K562 (cell line): Measurements from ENCODE around the gene MKNK1. TPM values are rescaled to one million over a fixed set of nuclear protein-coding genes. Genes with fewer than 3 reads are reported as not detected.

ENCODE experiments used
- polyA plus RNA-seq, 8 experiments: library from polyadenylated mRNA; depleted of rRNA in 4 of 8; stranded (reverse) in 5 of 8; unstranded in 3 of 8; fragments of >200 nt; fragmentation: Nextera tagmentation in 2 of 8; fragmentation: Illumina TruSeq in 1 of 8; extraction: Ambion mirVana in 2 of 8; extraction: Trizol in 1 of 8; gene quantifications; 2 replicates each; pipeline versions ENCODE4 v1.2.1 to v1.2.3, GENCODE V29; 2011 to 2014; ENCODE audit warnings: inconsistent platforms in 1 of 8, missing spikeins in 1 of 8
- total RNA-seq, 7 experiments: library from RNA; depleted of rRNA in 6 of 7; stranded (reverse); fragments of >200 nt in 6 of 7; fragmentation: Illumina TruSeq in 2 of 7; extraction: Trizol in 2 of 7; gene quantifications; 2 replicates each; pipeline versions ENCODE4 v1.2.1 to v1.2.3, GENCODE V29; 2011 to 2021; ENCODE audit warnings: low replicate concordance in 1 of 7

The MKNK1 gene
- total and polyA plus RNA-seq, 9 of the 15 experiments (the other 6 are each of a cell fraction or from before 2014, with no cell fraction given), result 27.7 to 51.3 (median 43.7) TPM

Other genes starting within 250 kb of the MKNK1 start
Only the 7 nearest of the 8 such genes appear.
- gene DMBX1, start 114.4 kb downstream of the MKNK1 start, total RNA-seq (2014; rRNA removed), result 0.86 and 1.2 TPM in 2 replicates
- gene DMBX1, start 114.4 kb downstream of the MKNK1 start, total RNA-seq (2014; rRNA removed; fragmentation: Illumina TruSeq; extraction: Trizol), result 0.55 and 0.64 TPM in 2 replicates
- gene DMBX1, start 114.4 kb downstream of the MKNK1 start, total RNA-seq (2015; rRNA removed; fragmentation: Illumina TruSeq; extraction: Trizol), result 0.79 and 1.0 TPM in 2 replicates
- gene DMBX1, start 114.4 kb downstream of the MKNK1 start, total RNA-seq (2021), result 2.5 and 3.8 TPM in 2 replicates
- 4.3 and 10.7 TPM in 2 replicates for gene DMBX1, start 114.4 kb downstream of the MKNK1 start, polyA plus RNA-seq (2011; rRNA removed)
- 1.6 and 2.4 TPM in 2 replicates for gene DMBX1, start 114.4 kb downstream of the MKNK1 start, polyA plus RNA-seq (2014; fragmentation: Illumina TruSeq; extraction: Trizol)
- gene DMBX1, start 114.4 kb downstream of the MKNK1 start, polyA plus RNA-seq (2014; fragmentation: Nextera tagmentation; extraction: Ambion mirVana), result under 1 TPM; 0.25 to 0.37 TPM
- 2.3 and 3.4 TPM in 2 replicates for gene DMBX1, start 114.4 kb downstream of the MKNK1 start, polyA plus RNA-seq (2014; rRNA removed)
- not detected in 2 replicates for gene KNCN, start 52.6 kb downstream of the MKNK1 start, total RNA-seq (2014; rRNA removed)
- not detected in 2 replicates for gene KNCN, start 52.6 kb downstream of the MKNK1 start, total RNA-seq (2014; rRNA removed; fragmentation: Illumina TruSeq; extraction: Trizol)
- not detected in 2 replicates for gene KNCN, start 52.6 kb downstream of the MKNK1 start, total RNA-seq (2015; rRNA removed; fragmentation: Illumina TruSeq; extraction: Trizol)
- not detected in 2 replicates for gene KNCN, start 52.6 kb downstream of the MKNK1 start, total RNA-seq (2021)
- gene KNCN, start 52.6 kb downstream of the MKNK1 start, polyA plus RNA-seq (2011; rRNA removed), result not detected in 2 replicates
- gene KNCN, start 52.6 kb downstream of the MKNK1 start, polyA plus RNA-seq (2014; fragmentation: Illumina TruSeq; extraction: Trizol), result not detected in 2 replicates
- not detected for gene KNCN, start 52.6 kb downstream of the MKNK1 start, polyA plus RNA-seq (2014; fragmentation: Nextera tagmentation; extraction: Ambion mirVana)
- not detected in 2 replicates for gene KNCN, start 52.6 kb downstream of the MKNK1 start, polyA plus RNA-seq (2014; rRNA removed)
- 3.6 and 3.7 TPM in 2 replicates for gene MOB3C, start 12.5 kb upstream of the MKNK1 start, total RNA-seq (2014; rRNA removed)
- 3.5 and 3.9 TPM in 2 replicates for gene MOB3C, start 12.5 kb upstream of the MKNK1 start, total RNA-seq (2014; rRNA removed; fragmentation: Illumina TruSeq; extraction: Trizol)
- 3.5 and 3.6 TPM in 2 replicates for gene MOB3C, start 12.5 kb upstream of the MKNK1 start, total RNA-seq (2015; rRNA removed; fragmentation: Illumina TruSeq; extraction: Trizol)
- 5.1 and 5.2 TPM in 2 replicates for gene MOB3C, start 12.5 kb upstream of the MKNK1 start, total RNA-seq (2021)
- gene MOB3C, start 12.5 kb upstream of the MKNK1 start, polyA plus RNA-seq (2011; rRNA removed), result 6.2 and 7.5 TPM in 2 replicates
- gene MOB3C, start 12.5 kb upstream of the MKNK1 start, polyA plus RNA-seq (2014; fragmentation: Illumina TruSeq; extraction: Trizol), result 4.4 and 4.9 TPM in 2 replicates
- 1 to 10 TPM; 1.0 to 1.1 TPM for gene MOB3C, start 12.5 kb upstream of the MKNK1 start, polyA plus RNA-seq (2014; fragmentation: Nextera tagmentation; extraction: Ambion mirVana)
- gene MOB3C, start 12.5 kb upstream of the MKNK1 start, polyA plus RNA-seq (2014; rRNA removed), result 3.4 and 4.1 TPM in 2 replicates
- 23.4 and 26.5 TPM in 2 replicates for gene ATPAF1, start 64.1 kb upstream of the MKNK1 start, total RNA-seq (2014; rRNA removed)
- 27.4 and 33.7 TPM in 2 replicates for gene ATPAF1, start 64.1 kb upstream of the MKNK1 start, total RNA-seq (2014; rRNA removed; fragmentation: Illumina TruSeq; extraction: Trizol)
- 27.0 and 28.4 TPM in 2 replicates for gene ATPAF1, start 64.1 kb upstream of the MKNK1 start, total RNA-seq (2015; rRNA removed; fragmentation: Illumina TruSeq; extraction: Trizol)
- gene ATPAF1, start 64.1 kb upstream of the MKNK1 start, total RNA-seq (2021), result 24.2 and 27.3 TPM in 2 replicates
- 50.1 and 56.2 TPM in 2 replicates for gene ATPAF1, start 64.1 kb upstream of the MKNK1 start, polyA plus RNA-seq (2011; rRNA removed)
- 37.9 and 44.9 TPM in 2 replicates for gene ATPAF1, start 64.1 kb upstream of the MKNK1 start, polyA plus RNA-seq (2014; fragmentation: Illumina TruSeq; extraction: Trizol)
- gene ATPAF1, start 64.1 kb upstream of the MKNK1 start, polyA plus RNA-seq (2014; fragmentation: Nextera tagmentation; extraction: Ambion mirVana), result 1 to 10 TPM; 6.3 to 9.2 TPM
- 35.6 and 36.8 TPM in 2 replicates for gene ATPAF1, start 64.1 kb upstream of the MKNK1 start, polyA plus RNA-seq (2014; rRNA removed)
- not detected in 2 replicates for gene TEX38, start 67.6 kb upstream of the MKNK1 start, total RNA-seq (2014; rRNA removed)
- not detected in 2 replicates for gene TEX38, start 67.6 kb upstream of the MKNK1 start, total RNA-seq (2014; rRNA removed; fragmentation: Illumina TruSeq; extraction: Trizol)
- gene TEX38, start 67.6 kb upstream of the MKNK1 start, total RNA-seq (2015; rRNA removed; fragmentation: Illumina TruSeq; extraction: Trizol), result not detected in 2 replicates
- not detected in 2 replicates for gene TEX38, start 67.6 kb upstream of the MKNK1 start, total RNA-seq (2021)
- not detected in 2 replicates for gene TEX38, start 67.6 kb upstream of the MKNK1 start, polyA plus RNA-seq (2011; rRNA removed)
- gene TEX38, start 67.6 kb upstream of the MKNK1 start, polyA plus RNA-seq (2014; fragmentation: Illumina TruSeq; extraction: Trizol), result not detected in 2 replicates
- not detected for gene TEX38, start 67.6 kb upstream of the MKNK1 start, polyA plus RNA-seq (2014; fragmentation: Nextera tagmentation; extraction: Ambion mirVana)
- not detected in 2 replicates for gene TEX38, start 67.6 kb upstream of the MKNK1 start, polyA plus RNA-seq (2014; rRNA removed)
- gene EFCAB14, start 114.8 kb upstream of the MKNK1 start, total RNA-seq (2014; rRNA removed), result 27.6 and 30.3 TPM in 2 replicates
- 39.7 and 42.8 TPM in 2 replicates for gene EFCAB14, start 114.8 kb upstream of the MKNK1 start, total RNA-seq (2014; rRNA removed; fragmentation: Illumina TruSeq; extraction: Trizol)
- 44.4 and 48.1 TPM in 2 replicates for gene EFCAB14, start 114.8 kb upstream of the MKNK1 start, total RNA-seq (2015; rRNA removed; fragmentation: Illumina TruSeq; extraction: Trizol)
- gene EFCAB14, start 114.8 kb upstream of the MKNK1 start, total RNA-seq (2021), result 36.4 and 37.3 TPM in 2 replicates
- 39.9 and 40.2 TPM in 2 replicates for gene EFCAB14, start 114.8 kb upstream of the MKNK1 start, polyA plus RNA-seq (2011; rRNA removed)
- gene EFCAB14, start 114.8 kb upstream of the MKNK1 start, polyA plus RNA-seq (2014; fragmentation: Illumina TruSeq; extraction: Trizol), result 39.5 and 49.0 TPM in 2 replicates
- gene EFCAB14, start 114.8 kb upstream of the MKNK1 start, polyA plus RNA-seq (2014; fragmentation: Nextera tagmentation; extraction: Ambion mirVana), result 1 to 10 TPM; 7.3 to 9.4 TPM
- 24.9 and 28.0 TPM in 2 replicates for gene EFCAB14, start 114.8 kb upstream of the MKNK1 start, polyA plus RNA-seq (2014; rRNA removed)
- not detected in 2 replicates for gene CYP4B1, start 194.8 kb upstream of the MKNK1 start, total RNA-seq (2014; rRNA removed)
- not detected in 2 replicates for gene CYP4B1, start 194.8 kb upstream of the MKNK1 start, total RNA-seq (2014; rRNA removed; fragmentation: Illumina TruSeq; extraction: Trizol)
- not detected in 2 replicates for gene CYP4B1, start 194.8 kb upstream of the MKNK1 start, total RNA-seq (2015; rRNA removed; fragmentation: Illumina TruSeq; extraction: Trizol)
- gene CYP4B1, start 194.8 kb upstream of the MKNK1 start, total RNA-seq (2021), result 0.56 and 0.69 TPM in 2 replicates
- gene CYP4B1, start 194.8 kb upstream of the MKNK1 start, polyA plus RNA-seq (2011; rRNA removed), result not detected in 2 replicates
- not detected in 2 replicates for gene CYP4B1, start 194.8 kb upstream of the MKNK1 start, polyA plus RNA-seq (2014; fragmentation: Illumina TruSeq; extraction: Trizol)
- not detected for gene CYP4B1, start 194.8 kb upstream of the MKNK1 start, polyA plus RNA-seq (2014; fragmentation: Nextera tagmentation; extraction: Ambion mirVana)
- not detected in 2 replicates for gene CYP4B1, start 194.8 kb upstream of the MKNK1 start, polyA plus RNA-seq (2014; rRNA removed)